ENCODE results near the gene MGAT3.
"Not testable (repeated sequence)": the region's sequence is repeated elsewhere in the genome, so short reads cannot be mapped to it uniquely, and the experiment has no call there.

The MGAT3 gene

GRCh38 chr22:39491696-39492095 lies 34.9 kb downstream of the MGAT3 start:
- DNase-seq, result no peak

GRCh38 chr22:39492186-39492585 lies 35.4 kb downstream of the MGAT3 start:
- no peak for DNase-seq

- DNase-seq, result no peak
Measured at GRCh38 chr22:39493759-39494158, 36.9 kb downstream of the MGAT3 start.

GRCh38 chr22:39494471-39495120 lies 37.8 kb downstream of the MGAT3 start:
- DNase-seq, result peak in 1 of 14 donors; percentile 45

GRCh38 chr22:39496131-39496838 lies 39.5 kb downstream of the MGAT3 start:
- DNase-seq, result peak in 12 of 14 donors; percentile 33 to 77 (median 63)

GRCh38 chr22:39497429-39497828 lies 40.6 kb downstream of the MGAT3 start:
- no peak for DNase-seq

- DNase-seq, result peak in 4 of 14 donors; percentile 18 to 88 (median 64)
Measured at GRCh38 chr22:39498368-39498767, 41.6 kb downstream of the MGAT3 start.

- DNase-seq, result peak in 5 of 14 donors; percentile 49 to 88 (median 64)
Measured at GRCh38 chr22:39498802-39499201, 42.0 kb downstream of the MGAT3 start.

- DNase-seq, result no peak
Measured at GRCh38 chr22:39500101-39500500, 43.3 kb downstream of the MGAT3 start.

- DNase-seq, result peak in 1 of 14 donors; percentile 58
Measured at GRCh38 chr22:39501644-39502108, 44.9 kb downstream of the MGAT3 start.

GRCh38 chr22:39502109-39502788 lies 45.4 kb downstream of the MGAT3 start, which contains the start of gene MIEF1:
Gene MIEF1 (plus strand): TSS chr22:39502290. CDS start chr22:39511295, 9,005 bp downstream.
- peak; percentile 70 to 98 (median 94) for DNase-seq

- no peak for DNase-seq
Measured at GRCh38 chr22:39502789-39503409, 46.1 kb downstream of the MGAT3 start.

GRCh38 chr22:39503630-39504029 lies 46.8 kb downstream of the MGAT3 start:
- no peak for DNase-seq

GRCh38 chr22:39504071-39504470 lies 47.3 kb downstream of the MGAT3 start:
- DNase-seq, result no peak

GRCh38 chr22:39507021-39507420 lies 50.2 kb downstream of the MGAT3 start:
- not testable (repeated sequence) for DNase-seq

- no peak for DNase-seq
Measured at GRCh38 chr22:39508393-39508792, 51.6 kb downstream of the MGAT3 start.

- no peak for DNase-seq
Measured at GRCh38 chr22:39510529-39511149, 53.8 kb downstream of the MGAT3 start.

- no peak for DNase-seq
Measured at GRCh38 chr22:39511226-39511625, 54.4 kb downstream of the MGAT3 start.

- no peak for DNase-seq
Measured at GRCh38 chr22:39512026-39512425, 55.2 kb downstream of the MGAT3 start.

GRCh38 chr22:39513791-39514190 lies 57.0 kb downstream of the MGAT3 start:
- no peak for DNase-seq

- peak in 8 of 14 donors; percentile 31 to 52 (median 38) for DNase-seq
Measured at GRCh38 chr22:39514373-39514973, 57.7 kb downstream of the MGAT3 start.

All from C1 segment of cervical spinal cord (tissue), 14 donors.